HG03039 (cell line): Measurements from ENCODE around the gene ZBTB8A.

Experiments used
- ATAC-seq: cut with Tn5 transposase; IDR thresholded peaks from one replicate; pipeline ENCODE4 v1.9.1; 2021; ENCODE audit warnings: mild to moderate bottlenecking, moderate library complexity; ENCODE audit not compliant: unreplicated experiment

The ZBTB8A gene

GRCh38 chr1:32651461-32652073 is 112.3 kb downstream of the ZBTB8A start:
- ATAC-seq, result no peak

- no peak for ATAC-seq
These were observed 113.2 kb downstream of the ZBTB8A start for GRCh38 chr1:32652244-32652962.
